ENCODE measurements around the gene SLC45A1.
"Not testable (repeated sequence)": the region's sequence is repeated elsewhere in the genome, so short reads cannot be mapped to it uniquely, and the experiment has no call there.

Gene SLC45A1

GRCh38 chr1:8317647-8318381, at the start of gene SLC45A1:
Gene SLC45A1, plus strand, starts transcription at chr1:8318114. Its CDS starts 6,216 bp downstream, at chr1:8324330.
- DNase-seq: peak; percentile 83

GRCh38 chr1:8273036-8273435, 44.9 kb upstream of the SLC45A1 start:
- no peak for DNase-seq

DNA sequence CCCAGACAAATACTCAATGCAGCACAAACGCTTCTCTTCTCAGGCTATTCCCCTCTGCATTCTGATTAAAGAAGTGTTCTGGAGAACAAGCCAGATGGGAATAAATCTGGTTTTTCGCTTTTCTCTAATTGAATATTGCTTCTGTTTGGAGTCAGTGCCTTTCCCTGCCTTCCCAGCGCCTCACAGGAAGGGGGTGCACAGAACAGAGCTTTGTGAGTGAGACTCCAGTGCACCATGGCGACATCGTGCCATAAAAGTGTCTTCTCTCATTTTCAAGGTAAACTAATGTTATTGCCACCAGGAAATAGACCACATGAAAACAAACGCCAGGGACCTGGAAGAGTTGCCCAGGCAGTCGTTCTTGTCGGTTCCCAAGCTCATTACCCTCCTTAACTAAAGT, 43.6 kb upstream of the SLC45A1 start:
- DNase-seq: no peak

- DNase-seq: no peak
These were observed 41.6 kb upstream of the SLC45A1 start for GRCh38 chr1:8276173-8276914.

DNA sequence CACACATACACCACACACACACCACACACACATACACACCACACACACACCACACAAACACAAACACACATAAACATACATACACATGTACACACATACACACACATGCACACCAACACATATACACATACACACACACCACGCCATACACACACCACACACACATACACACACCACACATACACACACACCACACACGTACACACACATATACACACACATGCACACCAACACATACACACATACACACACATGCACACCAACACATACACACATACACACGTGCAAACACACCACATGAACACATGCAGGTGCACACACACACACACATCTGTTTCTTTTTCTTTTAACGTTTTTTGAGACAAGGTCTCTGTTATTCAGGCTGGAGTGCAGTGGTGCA, 41.0 kb upstream of the SLC45A1 start:
- DNase-seq: no peak

DNA sequence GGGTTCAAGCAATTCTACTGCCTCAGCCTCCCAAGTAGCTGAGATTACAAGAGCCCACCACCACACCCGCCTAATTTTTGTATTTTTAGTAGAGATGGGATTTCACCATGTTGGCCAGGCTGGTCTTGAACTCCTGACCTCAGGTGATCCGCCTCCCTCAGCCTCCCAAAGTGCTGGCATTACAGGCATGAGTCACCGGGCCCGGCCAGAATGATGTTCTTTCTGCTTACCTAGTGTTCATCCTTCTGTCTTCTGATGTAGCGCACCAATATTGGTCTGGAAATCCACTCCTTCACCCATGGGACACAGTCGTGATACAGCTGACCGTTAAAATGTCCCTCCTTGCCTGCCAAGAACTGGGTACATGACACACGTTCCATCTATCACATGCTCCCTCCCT, 39.2 kb upstream of the SLC45A1 start:
- DNase-seq: not testable (repeated sequence)

DNA sequence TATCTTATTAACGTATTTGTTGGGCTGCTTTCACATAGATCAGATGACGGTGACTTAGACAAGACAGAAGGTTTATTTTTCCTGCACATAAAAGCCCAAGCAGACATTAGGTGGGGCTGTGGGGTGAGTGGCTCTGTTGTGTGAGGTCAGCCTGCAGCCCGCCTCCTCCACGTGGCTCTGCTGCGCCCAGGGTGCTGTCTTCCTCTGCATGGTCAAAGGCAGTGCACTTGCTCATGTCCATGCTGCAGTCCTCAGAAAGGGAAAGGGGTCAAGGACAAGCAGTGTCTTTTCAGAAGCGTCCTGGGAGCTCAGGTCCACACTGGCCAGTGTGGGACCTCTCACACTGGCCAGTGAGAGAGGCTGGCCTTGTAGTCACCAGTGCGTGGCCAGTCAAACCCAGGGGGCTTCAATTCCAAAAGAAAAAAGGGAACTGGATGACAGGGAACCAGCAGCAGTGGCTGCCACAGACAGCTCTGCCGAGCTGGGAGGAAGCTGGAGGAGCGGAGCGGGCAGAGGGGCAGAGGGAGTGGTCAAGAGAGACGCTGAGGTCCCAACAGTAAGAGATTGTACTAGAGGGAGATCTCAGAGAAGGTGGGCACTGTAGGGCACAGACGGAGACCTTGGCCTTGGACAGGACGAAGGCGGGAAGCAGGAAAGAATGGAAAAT, 35.9 kb upstream of the SLC45A1 start:
- DNase-seq: no peak

GRCh38 chr1:8283058-8283884, 34.6 kb upstream of the SLC45A1 start:
- peak; percentile 12 for DNase-seq

- DNase-seq: no peak
These were observed 33.8 kb upstream of the SLC45A1 start for GRCh38 chr1:8284127-8284526.

DNA sequence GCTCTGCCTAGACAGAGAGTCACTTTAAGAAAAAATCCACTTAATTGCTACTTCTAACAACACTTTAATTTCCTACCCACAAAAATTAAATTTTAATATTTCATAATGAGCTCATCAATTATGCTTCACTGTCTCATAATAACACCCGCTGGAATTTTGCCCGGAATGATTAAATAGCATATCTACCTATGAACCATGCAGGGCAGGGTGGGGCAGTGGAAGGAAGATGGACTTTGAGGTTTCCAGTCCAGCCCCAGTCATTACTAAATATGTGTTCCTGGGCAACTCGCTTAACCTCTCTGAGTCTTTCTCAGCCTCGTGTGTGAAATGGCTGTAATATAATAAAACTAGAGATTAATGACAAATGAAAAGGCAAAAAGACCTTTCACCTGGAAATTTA, 32.8 kb upstream of the SLC45A1 start:
- no peak for DNase-seq

DNA sequence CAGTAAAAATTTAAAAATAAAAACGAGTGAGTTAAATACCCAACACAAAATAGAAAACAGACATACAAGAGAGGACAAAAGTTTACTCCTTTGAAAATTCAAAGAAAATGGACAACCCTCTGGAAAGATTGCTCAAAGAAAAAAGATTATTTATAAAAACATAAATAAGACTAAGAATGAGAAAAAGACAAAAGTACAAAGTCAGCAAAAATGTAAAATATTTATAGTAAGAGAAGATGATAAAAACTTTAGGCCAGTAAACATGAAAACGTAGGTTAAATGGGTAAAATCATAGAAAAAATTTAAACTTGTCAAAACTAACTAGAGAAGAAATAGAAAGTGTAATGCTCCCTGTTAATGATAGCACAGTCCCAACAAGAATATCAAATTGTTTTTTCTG, 31.9 kb upstream of the SLC45A1 start:
- DNase-seq: no peak

GRCh38 chr1:8293118-8293517, 24.8 kb upstream of the SLC45A1 start:
- no peak for DNase-seq

- DNase-seq: no peak
These were observed 24.2 kb upstream of the SLC45A1 start for GRCh38 chr1:8293641-8294169.

DNA sequence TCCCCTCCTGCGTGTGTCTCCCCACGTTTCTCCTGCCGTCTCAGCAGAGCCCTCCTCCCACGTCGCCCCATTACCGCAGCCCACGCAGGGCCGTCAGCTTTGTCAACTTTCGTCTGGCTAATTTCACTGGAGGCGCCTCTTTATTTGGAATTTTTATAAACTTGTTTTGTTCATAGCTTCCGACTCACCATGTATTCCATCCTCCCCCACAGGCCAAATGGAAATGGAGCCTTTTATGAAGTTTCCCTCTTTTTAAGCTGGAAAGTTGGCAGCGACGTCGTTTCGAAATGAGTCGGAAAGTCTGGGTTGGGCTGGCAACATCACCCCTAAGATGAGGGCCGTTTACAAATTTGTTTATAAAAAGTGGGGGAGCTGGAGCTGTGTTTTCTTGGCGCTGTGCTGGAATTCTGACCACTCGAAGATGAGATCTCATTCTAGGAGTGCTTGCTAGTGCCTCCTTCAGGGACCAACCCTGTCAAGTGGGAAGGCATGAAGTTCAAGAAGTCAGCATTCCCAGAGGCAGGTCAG, 23.7 kb upstream of the SLC45A1 start:
- no peak for DNase-seq

GRCh38 chr1:8297245-8297644, 20.7 kb upstream of the SLC45A1 start:
- no peak for DNase-seq

GRCh38 chr1:8299963-8300362, 18.0 kb upstream of the SLC45A1 start:
- DNase-seq: no peak

DNA sequence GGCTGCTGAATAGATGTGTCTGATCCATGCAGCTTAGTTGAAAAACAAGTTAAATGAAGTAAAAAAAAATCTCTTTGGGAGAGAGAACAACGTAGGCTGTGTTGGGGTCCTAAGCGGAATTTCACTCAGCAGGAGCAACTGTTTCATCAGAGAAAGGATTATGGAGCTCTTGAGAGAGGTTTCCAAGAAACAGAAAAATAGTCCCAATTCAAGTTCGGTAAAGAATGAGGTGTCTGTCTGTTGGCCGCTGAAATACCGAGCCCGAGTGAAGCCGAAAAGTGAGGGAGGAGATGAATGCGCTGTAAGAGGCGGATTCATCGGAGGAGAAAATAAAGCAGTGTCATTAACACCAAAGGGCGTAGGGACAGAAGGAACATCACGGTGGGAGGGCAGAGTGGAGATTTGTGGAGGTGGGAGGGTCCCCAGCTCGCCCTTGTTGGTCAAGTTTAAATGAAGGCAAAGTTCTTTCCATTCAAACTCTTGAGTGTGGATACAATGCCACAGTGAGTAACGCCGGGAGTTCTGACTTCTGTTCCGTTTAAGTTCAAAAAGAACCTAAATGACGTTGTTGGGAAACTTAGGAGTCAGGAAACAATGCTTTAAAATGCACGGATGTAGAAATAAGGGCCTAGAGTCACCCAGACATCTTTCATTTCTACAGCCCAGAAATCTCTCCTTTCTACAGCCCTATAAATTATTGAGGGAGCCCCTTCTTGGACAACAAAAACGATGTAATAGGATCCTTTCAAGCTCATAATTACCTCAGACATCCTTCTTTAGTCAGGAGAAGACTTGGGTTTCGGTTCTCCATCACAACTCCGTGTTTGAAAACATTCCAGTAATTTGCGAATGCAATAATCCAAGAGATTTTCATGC, 15.6 kb upstream of the SLC45A1 start:
- no peak for DNase-seq

- no peak for DNase-seq
These were observed 14.8 kb upstream of the SLC45A1 start for GRCh38 chr1:8303141-8303540.

DNA sequence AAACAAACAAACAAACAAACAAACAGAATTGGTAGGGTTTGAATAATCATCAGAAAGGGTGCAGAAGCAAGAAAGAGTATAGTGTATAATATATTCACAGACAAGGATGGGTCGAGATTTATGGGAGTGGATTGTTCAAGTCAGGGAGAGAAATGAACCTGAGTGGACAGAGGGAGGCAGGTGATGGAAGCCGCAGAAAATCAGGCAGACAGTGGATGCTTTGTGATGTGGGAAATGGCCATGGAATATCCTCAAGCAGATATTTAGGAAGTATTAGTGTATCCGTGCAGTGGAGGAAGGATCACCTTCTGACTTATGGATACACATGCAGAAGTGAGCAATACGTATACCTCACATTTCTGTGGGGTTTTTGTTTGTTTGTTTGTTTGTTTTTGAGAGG, 14.0 kb upstream of the SLC45A1 start:
- DNase-seq: no peak

DNA sequence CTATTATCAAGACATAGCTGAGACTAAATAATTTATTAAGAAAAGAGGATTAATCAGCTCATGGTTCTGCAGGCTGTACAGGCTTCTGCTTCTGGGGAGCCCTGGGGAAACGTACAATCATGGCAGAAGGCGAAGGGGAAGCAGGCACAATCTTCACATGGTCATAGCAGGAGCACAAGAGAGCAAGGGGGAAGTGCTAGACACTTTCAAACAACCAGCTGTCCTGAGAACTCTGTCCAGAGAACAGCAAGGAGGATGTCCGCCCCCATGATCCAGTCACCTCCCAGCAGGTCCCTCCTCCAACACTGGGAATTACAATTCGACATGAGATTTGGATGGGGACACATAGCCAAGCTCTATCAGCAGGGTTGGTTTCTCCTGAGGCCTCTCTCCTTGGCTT, 10.3 kb upstream of the SLC45A1 start:
- DNase-seq: no peak

DNA sequence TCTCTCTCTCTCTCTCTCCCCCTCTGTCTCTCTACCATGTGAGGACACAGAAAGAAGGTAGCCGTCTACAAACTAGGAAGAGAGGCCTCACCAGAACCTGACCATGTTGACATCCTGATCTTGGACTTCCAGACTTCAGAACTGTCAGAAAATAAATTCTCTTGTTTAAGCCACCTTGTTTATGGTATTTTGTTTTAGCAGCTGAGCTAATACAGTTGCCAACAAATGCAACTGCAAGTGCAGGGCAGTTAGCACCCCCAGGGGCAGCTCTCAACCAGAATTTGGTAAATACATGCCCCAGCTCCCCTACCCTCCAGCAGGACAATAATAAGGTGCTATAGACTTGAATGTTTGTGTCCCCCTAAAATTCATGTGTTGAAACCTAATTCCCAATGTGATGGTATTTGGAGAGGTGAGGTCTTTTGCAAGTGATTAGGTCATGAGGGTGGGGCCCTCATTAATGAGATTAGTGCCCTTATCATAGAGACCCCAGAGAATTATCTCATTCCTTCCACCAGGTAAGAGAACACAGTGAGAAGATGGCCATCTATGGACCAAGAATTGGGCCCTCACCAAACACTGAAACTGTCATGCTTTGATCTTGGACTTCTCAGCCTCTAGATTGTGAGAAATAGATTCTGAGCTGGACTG, 6.7 kb upstream of the SLC45A1 start:
- DNase-seq: no peak
